Sigmoid colon (tissue), 7 donors: Measurements from ENCODE around the gene FAM200B. TPM values are rescaled to one million over a fixed set of nuclear protein-coding genes. Genes with fewer than 3 reads are reported as not detected.
A peak's percentile ranks its signal among the peaks of the same experiment; 100 is the strongest.

Experiments
- DNase-seq: peaks from one replicate; pipeline ENCODE4 v3.0.0-alpha.2; 2019
- H3K27ac ChIP-seq, 4 donors: fragments of 200-600 bp; sonication (generic); one replicate each; pipeline ENCODE4 v1.5.1; 2016 to 2019; ENCODE audit warnings: mild to moderate bottlenecking in 1 of 4
- H3K27me3 ChIP-seq, 3 donors: fragments of 200-600 bp; sonication (generic); one replicate each; pipeline ENCODE4 v1.5.1; 2019; ENCODE audit warnings: mild to moderate bottlenecking in 1 of 3
- H3K36me3 ChIP-seq, 4 donors: fragments of 200-600 bp; sonication (generic); one replicate each; pipeline ENCODE4 v1.5.1; 2016 to 2019
- H3K4me1 ChIP-seq, 4 donors: fragments of 200-600 bp; sonication (generic); one replicate each; pipeline ENCODE4 v1.5.1; 2017 to 2019
- H3K4me3 ChIP-seq, 4 donors: fragments of 200-600 bp; sonication (generic); one replicate each; pipeline ENCODE4 v1.5.1; 2017 to 2019; ENCODE audit warnings: mild to moderate bottlenecking in 2 of 4, moderate library complexity in 1 of 4
- H3K9me3 ChIP-seq, 4 donors: fragments of 200-600 bp in 3 of 4; sonication (generic) in 3 of 4; one replicate each; pipeline versions ENCODE4 v1.5.1 to v1.6.1; 2013 to 2019
- CTCF ChIP-seq, 4 experiments: fragments of 450-650 bp in 3 of 4; fragments of 200-600 bp in 1 of 4; IDR thresholded peaks; one replicate each; pipeline ENCODE4 v1.5.1; 2016 to 2019; ENCODE audit warnings: antibody characterized with exemption in 4 of 4, mild to moderate bottlenecking in 3 of 4, moderate library complexity in 2 of 4
- EP300 ChIP-seq, 4 donors: sonication (generic); formaldehyde crosslinking; IDR thresholded peaks; one replicate each; pipeline ENCODE4 v1.6.1; 2017; ENCODE audit warnings: antibody characterized with exemption in 4 of 4
- POLR2A ChIP-seq, 2 donors: fragments of 450-650 bp; IDR thresholded peaks; one replicate each; pipeline ENCODE4 v1.6.1; 2016; ENCODE audit warnings: antibody characterized with exemption in 2 of 2, mild to moderate bottlenecking in 2 of 2, moderate library complexity in 2 of 2
- POLR2AphosphoS5 ChIP-seq, 4 donors: sonication (generic); formaldehyde crosslinking; IDR thresholded peaks; one replicate each; pipeline ENCODE4 v1.6.1; 2017; ENCODE audit warnings: antibody characterized with exemption in 4 of 4
- WGBS, 2 donors: extraction: QIAGEN DNeasy Blood & Tissue Kit; methylation state at CpG; one replicate each; pipeline ENCODE4 v1.1.7; 2013; 5-methylcytosine and 5-hydroxymethylcytosine counted together
- intact Hi-C: fragments of 100-400 bp; cut with DNase I; formaldehyde crosslinking; loops from one replicate; pipeline ENCODE4 v1.15.1; 2023
- polyA plus RNA-seq, 3 donors: library from polyadenylated mRNA; stranded (reverse); fragments of 200-250 nt; gene quantifications; one replicate each; pipeline ENCODE4 v1.2.3, GENCODE V29; 2013
- total RNA-seq, 4 donors: library from RNA; depleted of rRNA; stranded (reverse); fragments of >200 nt; gene quantifications; one replicate each; pipeline ENCODE4 v1.1.0, GENCODE V29; 2016
- donor health status: healthy with polysubstance abuse.
- donor health status: Bipolar disorder and iron deficiency.
- donor health status: healthy.

The FAM200B gene
- total and polyA plus RNA-seq, 7 donors, result 36.4 to 105 (median 87.9) TPM

GRCh38 chr4:15690020-15690809, 8.6 kb downstream of the FAM200B start:
- Histone ChIP-seq H3K4me1 (peaks cover 0 to 14% (median 7%) of the 10 kb centered on the region in 4 donors), H3K27ac (peak overlapping the region in 1 of 4 donors; percentile 15), H3K4me3 (no peak overlapping the region), H3K36me3 (peaks cover 0 to 30% (median 3%) of the 10 kb centered on the region in 4 donors), H3K27me3 (no peaks in the 10 kb centered on the region), H3K9me3 (no peaks in the 10 kb centered on the region)
- intact Hi-C loops, result no loop called here
- no peak for TF ChIP-seq POLR2A (IDR thresholded peaks at IDR 0.05)
- TF ChIP-seq CTCF (IDR thresholded peaks at IDR 0.05), result no peak
- TF ChIP-seq POLR2AphosphoS5 (IDR thresholded peaks at IDR 0.05), result no peak
- TF ChIP-seq EP300 (IDR thresholded peaks at IDR 0.05), result no peak
- DNase-seq, result no peak
- WGBS, 2 donors, result 85 to 90% methylated on average over 7 of the region's 7 CpGs

GRCh38 chr4:15691346-15692135, 9.9 kb downstream of the FAM200B start:
- H3K27ac ChIP-seq, result peak overlapping the region in 2 of 4 donors; percentile 29 to 31
- H3K27me3 ChIP-seq, result no peaks in the 10 kb centered on the region
- H3K9me3 ChIP-seq, result no peaks in the 10 kb centered on the region
- intact Hi-C loops, result no loop called here
- no peak for DNase-seq
- no peak for TF ChIP-seq POLR2AphosphoS5 (IDR thresholded peaks at IDR 0.05)
- no peak for TF ChIP-seq POLR2A (IDR thresholded peaks at IDR 0.05)
- TF ChIP-seq EP300 (IDR thresholded peaks at IDR 0.05), result no peak
- no peak for TF ChIP-seq CTCF (IDR thresholded peaks at IDR 0.05)
- peaks cover 0 to 23% (median 2%) of the 10 kb centered on the region in 4 donors for H3K36me3 ChIP-seq
- 48 to 72% methylated on average over 3 of the region's 3 CpGs for WGBS, 2 donors
- peaks cover 0 to 14% (median 7%) of the 10 kb centered on the region in 4 donors for H3K4me1 ChIP-seq
- H3K4me3 ChIP-seq, result no peak overlapping the region

GRCh38 chr4:15692602-15693001, 11.0 kb downstream of the FAM200B start:
- no peak for TF ChIP-seq EP300 (IDR thresholded peaks at IDR 0.05)
- H3K27me3 ChIP-seq, result no peaks in the 10 kb centered on the region

GRCh38 chr4:15694431-15694830, 12.8 kb downstream of the FAM200B start:
- 91 to 92% methylated on average over 4 of the region's 4 CpGs for WGBS, 2 donors
- DNase-seq, result no peak
- intact Hi-C loops, result no loop called here

More at GRCh38 chr4:15692602-15693001, 11.0 kb downstream of the FAM200B start:
- DNase-seq, result no peak
- peaks cover 0 to 14% (median 7%) of the 10 kb centered on the region in 4 donors for H3K4me1 ChIP-seq
- H3K9me3 ChIP-seq, result no peaks in the 10 kb centered on the region
- H3K27ac ChIP-seq, result no peak overlapping the region
- intact Hi-C loops, result no loop called here
- peaks cover 0 to 12% (median 0%) of the 10 kb centered on the region in 4 donors for H3K36me3 ChIP-seq
- no peak overlapping the region for H3K4me3 ChIP-seq
- WGBS, 2 donors, result 86 to 92% methylated on average over 2 of the region's 2 CpGs

More at GRCh38 chr4:15694431-15694830, 12.8 kb downstream of the FAM200B start:
- no peaks in the 10 kb centered on the region for H3K27me3 ChIP-seq
- no peak overlapping the region for H3K4me3 ChIP-seq
- peaks cover 0 to under 1% (median 0%) of the 10 kb centered on the region in 4 donors for H3K36me3 ChIP-seq
- peaks cover 0 to 14% (median 7%) of the 10 kb centered on the region in 4 donors for H3K4me1 ChIP-seq
- TF ChIP-seq CTCF (IDR thresholded peaks at IDR 0.05), result no peak
- TF ChIP-seq POLR2A (IDR thresholded peaks at IDR 0.05), result no peak
- TF ChIP-seq EP300 (IDR thresholded peaks at IDR 0.05), result no peak
- H3K27ac ChIP-seq, result no peak overlapping the region
- H3K9me3 ChIP-seq, result no peaks in the 10 kb centered on the region
